ENCODE results near the gene KDM8. TPM values are rescaled to one million over a fixed set of nuclear protein-coding genes. Genes with fewer than 3 reads are reported as not detected.

KDM8 gene
- total RNA-seq, 1 experiment from 2014 or later, result 15.5 TPM

GRCh38 chr16:27156579-27156978 is 46.7 kb upstream of the KDM8 start:
- Histone ChIP-seq H3K23me2 (ENCODE audit: insufficient read length, low read depth, low read length, poor library complexity, severe bottlenecking) (no peaks in the 10 kb centered on the region), H3K9ac (ENCODE audit: extremely low read depth, insufficient read length, low read length) (no peak overlapping the region), H3K23ac (ENCODE audit: insufficient read length, low read depth, low read length) (no peak overlapping the region), H2BK12ac (ENCODE audit: insufficient read length, low read depth, low read length) (no peak overlapping the region), H2BK20ac (ENCODE audit: low read depth, low read length, poor library complexity, severe bottlenecking) (no peak overlapping the region), H2BK120ac (ENCODE audit: low read depth, low read length, poor library complexity, severe bottlenecking) (no peak overlapping the region), H3K4me2 (ENCODE audit: insufficient read depth, insufficient read length, low read length) (no peak overlapping the region), H2AK5ac (ENCODE audit: insufficient read length, low read length) (no peak overlapping the region), H3K56ac (ENCODE audit: insufficient read length, low read depth, low read length) (no peak overlapping the region), H4K8ac (replicated peaks; ENCODE audit: insufficient read length, low read depth, low read length) (no peak overlapping the region), H3K27me3 (ENCODE audit: insufficient read depth, low read length) (no peaks in the 10 kb centered on the region), H3K27ac (ENCODE audit: insufficient read length, low read depth, low read length) (no peak overlapping the region), H4K20me1 (ENCODE audit: control insufficient read depth, insufficient read depth, insufficient read length) (no peaks in the 10 kb centered on the region), H3K79me1 (ENCODE audit: insufficient read depth, low read depth, low read length, poor library complexity, severe bottlenecking) (no peaks in the 10 kb centered on the region), H3K18ac (ENCODE audit: insufficient read length, low read depth, low read length) (no peak overlapping the region), H3K14ac (ENCODE audit: insufficient read depth, low read length) (no peak overlapping the region), H2BK15ac (ENCODE audit: low read depth, low read length) (no peak overlapping the region), H4K91ac (ENCODE audit: insufficient read length, low read depth, low read length) (no peak overlapping the region), H3K4me1 (ENCODE audit: insufficient read depth, low read length) (no peaks in the 10 kb centered on the region; the same call in 1 of the 2 replicates), H2BK5ac (ENCODE audit: insufficient read length, low read length) (no peak overlapping the region), H3T11ph (ENCODE audit: low read length) (no peak overlapping the region), H3K9me3 (ENCODE audit: control insufficient read depth, low read depth, low read length) (no peaks in the 10 kb centered on the region), H3K79me2 (ENCODE audit: insufficient read depth, low read length) (no peaks in the 10 kb centered on the region), H2AFZ (ENCODE audit: low read length) (no peak overlapping the region), H4K5ac (ENCODE audit: insufficient read length, low read depth, low read length) (no peak overlapping the region), H3K4ac (ENCODE audit: low read depth, low read length) (no peak overlapping the region)
- H3K9me3 Mint-ChIP-seq, result peaks cover 0 to 4% of the 10 kb centered on the region in 2 experiments; a peak in 2 of 5 replicates
- H3K36me3 Mint-ChIP-seq (ENCODE audit: insufficient read depth in 1 of 3, low read depth in 3 of 3), result no peaks in the 10 kb centered on the region
- no peak overlapping the region for H3K4me3 Mint-ChIP-seq
- H3K27ac Mint-ChIP-seq, result no peak overlapping the region
- peaks cover 2% of the 10 kb centered on the region for H3K27me3 Mint-ChIP-seq (ENCODE audit: low read depth)
- no CpG with 5 or more reads among the region's 3 CpGs for WGBS (ENCODE audit: extremely low coverage, insufficient read length, low lambda C conversion rate)
- no peak for TF ChIP-seq CTCF (conservative IDR thresholded peaks at IDR 0.05)
- H3K4me1 Mint-ChIP-seq, result peaks cover 2% of the 10 kb centered on the region in 2 experiments; a peak in 1 of 4 replicates
- no peak for DNase-seq
